GM20431 (cell line): Measurements from ENCODE around the gene KRTAP5-6.

Experiments used
- in situ Hi-C: fragments of 300-500 bp; cut with MseI, MboI; formaldehyde crosslinking; loops from one replicate; pipeline ENCODE4 v1.15.0; 2020; ENCODE audit warnings: low sequenced_read_pairs; ENCODE audit not compliant: unreplicated experiment

KRTAP5-6 gene, protein sequence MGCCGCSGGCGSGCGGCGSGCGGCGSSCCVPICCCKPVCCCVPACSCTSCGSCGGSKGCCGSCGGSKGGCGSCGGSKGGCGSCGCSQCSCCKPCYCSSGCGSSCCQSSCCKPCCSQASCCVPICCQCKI

DNA sequence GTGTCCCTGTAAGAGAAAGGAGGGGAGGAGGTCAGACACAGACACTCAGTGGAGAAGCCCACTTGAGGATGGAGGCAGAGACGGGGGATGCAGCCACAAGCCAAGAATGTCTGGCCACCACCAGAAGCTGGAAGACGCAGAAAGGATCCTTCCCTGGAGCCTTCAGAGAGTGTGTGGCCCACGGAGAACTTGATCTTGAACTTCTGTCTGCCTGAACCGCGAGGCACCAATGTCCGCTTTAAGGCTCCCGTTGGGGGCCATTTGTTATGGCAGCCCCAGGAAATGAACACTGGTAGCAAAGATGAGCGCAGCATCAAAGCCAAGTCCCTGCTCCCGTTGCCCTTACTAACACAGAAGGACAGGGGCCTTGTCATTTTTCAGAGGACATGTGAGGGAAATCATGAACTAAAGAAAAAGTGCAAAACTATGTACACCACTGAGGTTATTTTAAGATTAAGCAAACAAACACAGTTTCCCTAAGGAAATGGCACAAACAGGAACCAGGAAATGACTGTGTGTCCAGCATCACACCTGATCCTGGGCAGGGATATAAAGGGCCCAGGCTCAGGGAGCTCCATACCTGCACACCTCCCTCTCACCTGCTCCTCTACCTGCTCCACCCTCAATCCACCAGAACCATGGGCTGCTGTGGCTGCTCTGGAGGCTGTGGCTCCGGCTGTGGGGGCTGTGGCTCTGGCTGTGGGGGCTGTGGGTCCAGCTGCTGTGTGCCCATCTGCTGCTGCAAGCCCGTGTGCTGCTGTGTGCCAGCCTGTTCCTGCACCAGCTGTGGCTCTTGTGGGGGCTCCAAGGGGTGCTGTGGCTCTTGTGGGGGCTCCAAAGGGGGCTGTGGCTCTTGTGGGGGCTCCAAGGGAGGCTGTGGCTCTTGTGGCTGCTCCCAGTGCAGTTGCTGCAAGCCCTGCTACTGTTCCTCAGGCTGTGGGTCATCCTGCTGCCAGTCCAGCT lies at the start of gene KRTAP5-6:
Gene KRTAP5-6, plus strand, starts transcription at position 588 of the 963 bp plus-strand sequence. Its CDS starts 51 bp downstream, at position 639.
- in situ Hi-C loops, result loop anchor here (10.0 to 25.0 kb wide), 2 partner anchors 118 to 465 kb away; partner anchors contain the start of genes INS and TH

DNA sequence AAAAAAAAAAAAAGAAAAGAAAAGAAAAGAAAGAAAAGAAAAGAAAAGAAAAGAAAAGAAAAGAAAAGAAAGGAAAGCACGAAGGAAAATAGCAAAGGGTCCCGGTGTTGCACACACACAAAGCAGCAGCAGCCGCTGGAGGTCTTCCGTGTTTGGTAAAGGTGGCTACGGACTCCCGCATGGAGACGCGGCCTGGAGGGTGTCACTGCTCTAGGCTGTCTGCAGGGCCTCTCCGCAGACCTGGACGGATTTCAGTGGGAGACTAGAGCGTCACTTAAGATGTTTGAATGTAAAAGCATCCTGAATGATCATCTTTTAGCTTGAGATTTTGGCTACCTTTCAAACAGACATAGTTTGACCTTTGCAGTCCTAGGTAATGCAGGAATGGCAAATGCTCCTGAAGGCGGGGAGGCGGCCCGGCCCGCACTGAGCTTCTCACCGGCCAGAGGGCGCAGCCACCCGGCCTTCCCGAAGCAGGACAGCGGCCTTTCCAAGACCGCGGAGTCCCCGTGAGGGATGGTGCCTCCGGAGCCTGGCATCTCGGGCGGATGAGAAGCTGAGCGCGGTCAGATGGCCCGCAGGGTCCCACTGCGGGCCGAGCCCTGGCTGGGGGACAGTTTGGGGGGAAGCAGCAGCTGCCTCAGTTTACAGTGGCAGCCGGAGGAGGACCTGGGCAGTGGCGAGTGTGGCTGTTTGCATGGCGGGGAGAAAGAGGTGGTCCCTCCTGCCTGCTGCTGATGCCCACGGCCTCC lies 48.9 kb upstream of the KRTAP5-6 start:
- in situ Hi-C loops, result no loop called here

DNA sequence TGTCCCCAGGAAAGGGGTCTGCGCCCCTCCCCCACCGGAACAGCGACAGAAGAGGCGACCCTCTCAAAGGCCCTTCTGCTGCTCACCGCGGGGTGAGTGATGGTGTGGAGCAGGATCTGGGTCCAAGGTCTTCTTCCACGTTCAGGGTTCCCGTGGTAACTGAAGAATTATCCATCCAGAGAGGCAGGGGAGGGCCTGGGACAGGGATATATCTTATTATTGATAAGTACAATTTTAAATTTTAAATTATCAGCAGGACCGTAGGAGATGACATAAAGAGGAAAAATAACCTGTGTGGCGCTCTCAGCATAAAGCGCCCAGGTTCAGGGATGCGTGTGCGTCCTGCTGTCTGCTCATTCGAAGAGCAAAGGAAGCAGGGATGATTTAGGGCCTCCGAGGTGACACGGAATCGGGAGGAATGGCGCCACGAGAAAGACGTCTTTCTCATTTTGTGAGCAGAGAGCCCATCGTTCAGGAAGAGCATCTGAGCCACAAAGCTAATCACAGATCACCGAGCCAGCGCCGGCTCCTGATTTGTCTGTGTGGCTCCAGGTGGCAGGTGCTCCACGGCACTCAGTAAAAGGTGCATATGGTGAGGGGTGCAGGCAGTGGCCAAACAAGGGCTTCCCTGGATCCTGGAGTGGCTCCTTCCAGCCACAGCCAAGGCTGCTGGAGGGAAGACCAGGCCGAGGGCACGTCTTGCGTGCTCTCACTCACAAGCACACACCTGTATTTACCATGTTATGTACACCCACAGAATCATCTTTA lies 48.2 kb upstream of the KRTAP5-6 start:
- in situ Hi-C loops, result no loop called here

DNA sequence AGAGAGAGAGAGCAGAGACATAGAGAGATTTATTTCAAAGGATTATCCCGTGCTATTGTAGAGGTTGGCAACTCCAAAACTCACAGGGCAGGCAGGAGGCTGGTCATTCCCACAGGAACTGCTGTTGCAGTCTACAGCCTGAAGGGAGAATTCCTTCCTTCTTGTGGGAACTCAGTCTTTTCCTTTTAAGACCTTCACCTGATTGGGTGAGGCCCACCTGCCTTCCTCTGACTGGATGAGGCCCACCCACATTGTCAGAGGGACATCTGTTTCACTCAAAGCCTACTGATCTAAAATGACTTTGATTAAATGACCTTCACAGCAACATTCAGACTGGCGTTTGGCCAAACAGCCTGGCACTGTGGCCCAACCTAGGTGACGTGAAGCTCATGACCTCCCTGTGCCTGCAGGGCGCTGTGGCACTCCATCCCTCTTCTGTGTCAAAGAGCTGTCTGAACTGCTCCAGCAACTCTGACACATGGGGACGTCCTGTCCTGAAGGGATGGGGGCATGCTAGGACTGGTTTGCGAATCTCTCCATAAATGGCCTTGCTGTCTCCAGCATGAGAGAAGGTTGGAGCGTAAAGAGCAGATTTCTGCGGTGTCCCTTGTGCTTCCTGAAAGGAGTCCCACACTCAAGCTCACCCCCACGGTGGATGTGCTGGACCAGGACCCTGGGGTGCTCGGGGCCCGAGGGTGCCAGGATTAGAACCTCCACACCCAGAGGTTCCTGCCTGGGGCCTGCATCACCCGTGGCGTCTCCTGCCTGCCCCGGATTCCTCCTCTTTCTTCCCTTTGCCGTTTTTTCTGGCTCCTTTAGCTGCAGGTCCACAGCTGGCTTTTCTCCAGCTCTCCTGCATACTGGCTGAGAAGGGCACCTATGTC lies 46.7 kb upstream of the KRTAP5-6 start:
- in situ Hi-C loops, result no loop called here

DNA sequence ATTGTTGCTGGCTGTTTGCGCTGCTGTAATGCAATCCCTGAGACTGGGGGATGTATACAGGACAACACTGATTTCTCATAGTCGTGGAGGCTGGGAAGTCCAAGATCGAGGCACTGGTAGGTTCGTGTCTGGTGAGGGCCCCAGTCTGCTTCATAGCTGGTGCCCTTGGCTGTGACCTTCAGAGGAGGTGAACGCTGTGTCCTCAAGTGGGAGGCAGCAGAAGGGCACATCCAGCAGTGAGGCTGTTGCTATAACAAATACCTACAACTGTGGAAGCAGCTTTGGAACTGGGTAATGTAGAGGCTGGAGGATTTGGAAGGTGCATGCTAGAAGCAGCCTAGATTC lies 46.1 kb upstream of the KRTAP5-6 start:
- in situ Hi-C loops, result no loop called here

DNA sequence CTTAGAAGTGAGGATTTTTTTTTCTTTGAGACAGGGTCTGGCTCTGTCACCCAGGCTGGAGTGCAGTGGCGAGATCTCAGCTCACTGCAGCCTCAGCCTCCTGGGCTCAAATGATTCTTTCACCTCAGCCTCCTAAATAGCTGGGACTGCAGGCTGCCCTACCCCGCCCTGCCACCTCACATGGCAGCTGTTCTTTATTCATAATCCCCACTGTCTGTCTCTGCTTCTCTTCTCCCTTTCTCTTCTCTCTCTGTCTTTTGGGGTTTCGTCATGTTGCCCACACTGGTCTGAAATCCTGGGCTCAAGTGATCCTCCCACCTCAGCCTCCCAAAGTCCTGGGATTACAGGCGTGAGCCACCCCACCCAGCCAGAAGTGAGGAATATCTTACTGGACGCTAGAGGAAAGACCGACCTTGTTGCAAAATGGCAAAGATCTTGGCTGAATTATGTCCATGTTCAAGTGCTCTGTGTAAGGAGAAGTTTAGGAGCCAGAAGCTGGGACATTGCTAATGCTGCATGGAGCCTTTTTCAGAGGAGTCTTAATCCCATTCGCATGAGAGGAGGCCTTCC lies 45.5 kb upstream of the KRTAP5-6 start:
- in situ Hi-C loops, result no loop called here

DNA sequence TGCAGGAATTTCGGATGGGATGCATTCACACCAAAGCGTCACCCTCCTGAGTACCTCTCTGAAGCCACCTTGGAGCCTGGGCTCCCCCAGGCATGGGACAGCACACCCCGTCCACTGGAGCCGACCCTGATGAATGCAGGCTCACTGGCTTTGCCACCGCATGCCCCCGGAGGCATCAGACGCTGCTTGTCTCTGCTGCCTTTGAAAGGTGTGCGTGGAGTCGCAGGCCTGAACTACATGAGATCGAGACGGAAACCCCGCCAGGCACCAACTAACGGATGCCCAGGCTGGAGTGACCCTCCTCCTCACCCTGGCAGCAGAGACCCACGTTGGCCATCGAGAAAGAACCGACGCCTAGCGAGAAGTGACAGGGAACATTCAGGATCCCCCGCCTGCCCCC lies 45.0 kb upstream of the KRTAP5-6 start:
- in situ Hi-C loops, result no loop called here

DNA sequence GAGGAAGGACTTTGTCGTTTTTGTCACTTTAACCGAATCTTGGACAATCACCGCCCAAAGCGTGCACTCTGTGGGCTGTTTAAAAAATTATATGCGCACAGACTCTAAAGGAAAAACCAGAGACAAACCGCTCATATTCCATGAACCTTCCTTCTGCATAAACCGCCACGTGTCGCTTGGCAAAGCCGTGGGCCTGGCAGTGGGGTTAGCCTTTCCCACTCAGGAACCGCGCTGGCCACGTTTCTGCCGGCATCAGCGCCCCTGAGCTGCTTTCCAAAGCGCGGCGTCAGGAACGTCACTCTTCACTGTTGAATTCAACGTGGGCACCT lies 44.6 kb upstream of the KRTAP5-6 start:
- in situ Hi-C loops, result no loop called here

DNA sequence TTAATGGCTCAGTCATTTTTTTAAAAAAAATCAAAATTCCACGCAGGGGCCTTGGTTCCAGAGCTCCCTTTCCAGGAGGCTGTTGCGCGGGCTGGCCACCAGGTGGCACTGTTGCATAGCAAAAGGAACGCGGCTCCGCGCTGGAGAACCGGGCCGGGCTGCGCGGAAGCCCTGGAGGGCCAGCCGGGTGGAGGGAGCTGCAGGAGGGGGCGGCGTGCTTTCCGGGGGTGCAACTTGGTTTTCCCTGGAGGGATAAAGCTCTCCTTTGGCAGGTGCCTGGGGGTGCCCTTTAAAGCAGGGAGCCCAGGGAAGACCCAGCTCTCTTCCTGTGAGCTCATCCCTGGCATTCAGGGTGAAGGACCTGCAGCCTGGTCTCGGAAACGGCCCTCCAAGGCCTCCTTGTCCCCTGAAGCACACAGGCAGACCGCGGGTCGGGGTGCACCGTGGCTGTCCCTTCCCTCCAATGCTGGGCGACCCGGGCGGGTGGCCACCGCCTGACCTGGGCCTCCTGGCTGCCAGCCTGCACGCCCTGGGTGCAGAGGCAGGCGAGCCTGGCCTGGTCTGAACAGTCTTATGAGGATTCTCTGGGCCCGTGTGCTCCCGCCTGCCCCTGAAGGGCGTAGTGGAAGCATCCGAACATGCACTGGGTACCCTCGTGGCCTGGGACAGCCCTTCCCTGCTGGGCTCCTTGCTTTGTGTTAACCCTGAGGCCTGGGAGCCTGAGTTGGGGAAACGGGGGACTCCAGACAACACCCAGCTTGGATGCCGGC lies 44.0 kb upstream of the KRTAP5-6 start:
- in situ Hi-C loops, result no loop called here

DNA sequence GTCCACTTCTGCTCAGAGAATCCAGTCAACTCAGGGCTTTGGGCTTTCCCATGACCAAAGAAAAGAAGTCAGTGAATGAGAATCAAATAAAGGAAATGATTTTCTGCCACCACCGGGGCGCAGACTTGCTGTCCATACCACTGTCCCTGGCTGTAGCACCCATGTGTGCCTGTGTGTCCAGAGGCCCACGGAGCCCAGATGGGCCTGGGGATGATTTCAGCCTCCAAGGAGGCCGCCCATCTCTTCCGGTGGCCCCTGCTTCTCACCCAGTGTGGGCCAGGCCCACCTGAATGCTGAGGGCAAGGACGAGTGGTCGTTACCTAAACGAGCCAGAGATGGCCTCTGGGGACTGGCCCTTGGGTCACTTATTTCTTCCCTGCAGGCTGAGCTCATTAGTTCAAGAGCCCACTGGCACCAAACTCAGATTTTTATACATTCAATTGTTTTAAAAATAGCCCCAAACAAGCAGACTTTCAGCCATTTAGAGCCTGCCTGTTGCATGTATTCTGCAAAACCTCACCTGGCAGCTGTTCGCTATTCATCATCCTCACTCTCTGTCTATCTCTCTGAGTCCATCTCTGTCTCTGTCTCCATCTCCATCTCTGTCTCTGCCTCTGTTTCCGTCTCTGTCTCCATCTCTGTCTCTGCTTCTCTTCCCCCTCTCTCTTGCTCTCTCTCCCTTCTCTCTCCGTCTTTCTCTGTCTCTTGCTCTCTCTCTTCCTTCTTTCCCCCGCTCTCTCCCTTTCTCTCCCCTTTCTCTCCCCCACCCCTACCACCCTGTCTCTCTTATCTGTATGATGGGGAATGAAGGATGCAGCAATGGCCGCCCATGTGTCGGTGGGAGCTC lies 43.2 kb upstream of the KRTAP5-6 start:
- in situ Hi-C loops, result no loop called here

DNA sequence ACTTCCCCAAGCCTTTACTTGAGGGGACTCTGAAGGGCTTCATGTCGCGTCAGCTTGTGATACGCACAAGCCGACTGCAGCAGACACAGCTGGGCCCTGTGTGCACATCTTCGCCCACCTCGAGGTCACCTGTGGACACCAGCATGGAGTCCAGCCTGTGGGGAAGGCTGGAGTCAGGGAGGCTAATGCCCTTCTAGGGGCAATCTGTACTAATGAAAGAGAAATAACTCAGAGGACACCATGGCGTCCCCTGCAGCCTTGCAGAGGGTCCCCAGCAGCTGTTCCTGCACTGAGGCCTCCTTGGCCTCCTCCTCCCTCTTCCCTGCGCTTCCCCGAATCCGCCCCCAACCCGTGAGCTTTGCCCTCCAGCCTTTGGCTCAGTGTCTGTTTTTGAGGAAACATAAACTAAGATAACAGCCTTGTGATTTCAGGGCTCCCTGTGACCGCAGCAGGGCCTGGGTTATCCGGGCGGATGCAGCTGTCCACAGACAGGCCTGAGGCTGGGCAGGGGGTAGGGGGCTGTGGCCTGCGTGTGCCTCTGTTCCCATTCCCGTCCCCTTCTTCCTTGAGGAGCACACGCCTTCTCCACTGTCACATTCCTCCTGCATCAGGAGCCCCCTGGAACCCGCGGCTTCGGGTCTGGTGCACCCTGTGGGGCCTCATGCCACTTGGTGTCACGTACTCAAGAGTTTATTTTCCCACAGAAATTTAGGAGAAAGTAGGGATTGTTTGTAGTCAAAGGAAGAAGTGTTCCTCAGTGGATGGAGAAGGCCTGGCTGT lies 42.4 kb upstream of the KRTAP5-6 start:
- in situ Hi-C loops, result no loop called here

DNA sequence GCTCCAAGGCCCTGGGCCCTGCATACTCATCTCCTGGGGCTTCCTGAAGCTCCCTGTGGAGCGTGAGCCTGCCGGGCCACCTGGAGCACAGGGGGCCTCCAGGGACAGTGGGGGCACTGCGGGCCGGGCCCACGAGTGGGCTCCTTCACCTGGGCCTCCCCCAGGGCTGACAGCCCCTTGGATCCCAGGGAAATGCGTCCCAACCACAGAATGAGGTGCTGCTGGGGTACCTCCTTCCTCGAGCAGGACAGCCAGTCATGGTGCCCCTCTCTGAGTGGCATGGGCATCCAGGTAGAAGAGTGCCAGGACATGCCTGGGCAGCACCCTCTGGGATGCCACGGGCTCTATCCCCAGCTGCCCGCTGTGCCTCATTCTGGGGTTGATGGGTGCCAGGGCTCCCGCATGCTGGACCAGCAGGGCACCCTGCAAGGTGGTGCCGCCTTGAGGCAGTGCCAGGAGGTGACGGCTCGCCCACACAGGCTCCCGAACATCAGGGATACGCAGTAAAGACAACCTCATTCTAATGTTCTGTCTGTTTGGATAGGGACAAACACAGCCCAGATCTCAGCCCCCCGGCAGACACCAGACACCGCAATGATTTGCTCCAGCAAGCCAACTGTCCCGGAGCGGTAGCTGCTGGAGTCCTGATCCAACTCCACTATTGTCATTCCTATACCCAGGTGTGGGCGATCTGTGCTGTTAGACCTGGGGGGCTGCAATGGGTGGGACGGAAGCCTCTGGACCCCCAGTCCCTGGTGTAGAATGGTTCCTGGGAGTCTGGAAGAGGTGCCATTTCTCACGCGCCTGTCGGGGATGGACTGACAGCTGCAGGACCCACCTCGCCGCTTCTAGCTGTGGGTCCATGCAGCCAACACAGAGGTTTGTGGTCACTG lies 41.6 kb upstream of the KRTAP5-6 start:
- in situ Hi-C loops, result no loop called here

DNA sequence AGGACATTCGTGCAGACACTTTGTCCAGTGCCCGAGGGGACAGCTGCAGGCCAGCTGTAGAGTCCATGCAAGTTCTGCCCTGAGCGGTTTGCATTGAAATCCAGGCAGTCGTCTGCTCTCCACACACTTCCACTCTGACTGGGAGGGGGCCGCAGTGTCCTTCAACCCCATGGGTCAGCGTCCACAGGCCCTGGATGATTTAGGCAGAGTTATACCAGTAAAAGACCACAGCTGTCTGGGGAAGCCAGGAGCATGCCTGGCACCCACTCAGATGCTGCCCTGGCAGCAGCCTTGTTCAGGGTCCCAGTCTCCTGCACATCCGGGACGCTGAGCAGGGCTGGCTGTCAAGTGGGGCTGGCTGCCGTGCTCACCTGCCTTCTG lies 40.9 kb upstream of the KRTAP5-6 start:
- in situ Hi-C loops, result no loop called here

DNA sequence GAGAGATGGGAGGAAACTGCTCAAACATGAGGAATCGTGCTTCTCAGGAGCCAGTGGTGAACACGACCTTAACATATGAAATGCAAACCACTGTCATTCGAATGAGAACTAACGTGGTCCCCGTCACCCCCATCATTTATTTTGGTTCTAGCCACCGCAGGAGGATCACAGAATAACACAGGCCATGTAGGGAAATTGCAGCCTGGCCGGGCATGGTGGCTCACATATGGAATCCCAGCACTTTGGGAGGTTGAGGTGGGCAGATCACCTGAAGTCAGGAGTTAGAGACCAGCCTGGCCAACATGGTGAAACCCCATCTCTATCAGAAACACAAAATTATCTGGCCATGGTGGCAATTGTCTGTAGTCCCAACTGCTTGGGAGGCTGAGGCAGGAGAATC lies 40.3 kb upstream of the KRTAP5-6 start:
- in situ Hi-C loops, result no loop called here

DNA sequence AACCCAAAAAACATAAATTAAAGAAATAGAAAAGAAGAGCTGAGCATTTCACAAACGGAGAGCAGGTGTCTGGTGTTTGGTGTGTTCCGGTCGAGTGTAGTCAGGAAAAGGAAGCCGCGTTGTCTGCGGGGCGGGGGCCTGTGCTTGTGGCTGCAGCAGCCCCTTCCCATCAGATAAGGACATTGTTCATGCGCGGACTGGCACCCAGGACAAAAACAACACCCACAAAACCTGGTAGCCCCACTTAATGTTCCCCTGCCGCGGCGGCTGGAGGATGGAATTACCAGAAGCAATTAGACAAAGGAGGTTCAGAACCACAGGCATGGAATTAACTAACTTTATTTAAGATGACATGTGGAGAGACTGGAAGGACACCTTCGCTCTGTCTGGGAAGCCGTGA lies 37.5 kb upstream of the KRTAP5-6 start:
- in situ Hi-C loops, result no loop called here
